ENCODE results near the gene BMPR1A.
"Not testable (repeated sequence)": the region's sequence is repeated elsewhere in the genome, so short reads cannot be mapped to it uniquely, and the experiment has no call there.

Gene BMPR1A

DNA sequence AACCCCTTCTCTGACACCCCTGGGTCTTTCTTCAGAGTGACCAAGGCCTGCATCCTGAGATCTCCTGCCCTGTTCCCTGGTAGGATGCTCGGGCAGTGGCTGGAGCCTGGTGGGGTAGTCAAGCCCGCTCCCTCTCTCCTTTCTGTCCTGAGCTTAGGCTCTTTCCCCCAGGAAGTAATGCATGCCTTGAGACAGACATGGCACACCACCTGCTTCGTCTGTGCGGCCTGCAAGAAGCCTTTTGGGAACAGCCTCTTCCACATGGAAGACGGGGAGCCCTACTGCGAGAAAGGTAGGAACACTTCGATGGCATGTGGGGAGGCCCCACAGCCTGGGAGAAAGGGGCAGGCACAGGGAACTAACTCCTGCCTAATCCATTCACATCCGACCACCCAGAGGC, 37.9 kb upstream of the BMPR1A start:
- Mint-ChIP-seq H3K4me1 (ENCODE audit: low read depth) (no peaks in the 10 kb centered on the region), H3K4me3 (no peak overlapping the region), H3K36me3 (ENCODE audit: low read depth) (no peaks in the 10 kb centered on the region), H3K27me3 (peaks cover 4% of the 10 kb centered on the region), H3K27ac (no peak overlapping the region), H3K9me3 (no peaks in the 10 kb centered on the region)
- intact Hi-C loops (cut with micrococcal nuclease): no loop called here

DNA sequence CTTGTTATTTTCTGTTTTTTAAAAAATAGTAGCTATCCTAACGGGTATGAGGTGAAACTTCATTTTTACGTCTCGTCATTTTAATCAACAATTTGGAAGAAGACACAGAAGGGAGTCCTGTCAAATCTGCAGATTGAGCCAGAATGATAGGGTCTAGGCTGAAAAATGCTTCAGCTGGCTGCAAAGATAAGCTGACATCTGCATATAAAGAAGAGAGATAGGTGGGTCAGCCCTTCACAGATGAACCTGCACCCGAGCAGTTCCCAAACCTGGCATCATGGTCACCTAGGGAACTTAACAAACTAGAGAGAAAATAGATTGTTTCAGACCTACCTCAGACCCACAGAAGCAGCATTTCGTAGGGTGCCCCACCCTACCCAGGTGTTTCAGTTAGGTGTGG, 35.2 kb upstream of the BMPR1A start:
- no peaks in the 10 kb centered on the region for H3K4me1 Mint-ChIP-seq (ENCODE audit: low read depth)
- intact Hi-C loops (cut with micrococcal nuclease): no loop called here
- no peaks in the 10 kb centered on the region for H3K36me3 Mint-ChIP-seq (ENCODE audit: low read depth)
- no peaks in the 10 kb centered on the region for H3K9me3 Mint-ChIP-seq
- peaks cover 6% of the 10 kb centered on the region for H3K27me3 Mint-ChIP-seq
- H3K4me3 Mint-ChIP-seq: no peak overlapping the region
- no peak overlapping the region for H3K27ac Mint-ChIP-seq

DNA sequence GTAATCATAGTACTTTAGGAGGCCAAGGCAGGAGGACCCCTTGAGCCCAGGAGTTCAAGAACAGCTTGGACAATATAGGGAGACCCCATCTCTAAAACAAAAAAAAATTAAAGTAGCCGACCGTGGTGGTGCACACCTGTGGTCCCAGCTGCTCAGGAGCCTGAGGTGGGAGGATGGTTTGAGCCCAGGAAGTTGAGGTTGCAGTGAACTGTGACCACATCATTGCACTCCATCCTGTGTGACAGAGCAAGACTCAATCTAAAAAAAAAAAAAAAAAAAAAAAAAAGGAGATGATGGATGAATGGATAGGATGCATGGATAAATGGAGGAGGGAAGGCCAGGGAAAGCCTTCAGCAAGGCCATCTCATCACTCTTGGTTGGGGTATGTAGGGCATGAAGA, 33.4 kb upstream of the BMPR1A start:
- H3K4me1 Mint-ChIP-seq (ENCODE audit: low read depth): no peaks in the 10 kb centered on the region
- no peak overlapping the region for H3K4me3 Mint-ChIP-seq
- no peaks in the 10 kb centered on the region for H3K36me3 Mint-ChIP-seq (ENCODE audit: low read depth)
- no peak overlapping the region for H3K27ac Mint-ChIP-seq
- H3K27me3 Mint-ChIP-seq: peaks cover 8% of the 10 kb centered on the region
- intact Hi-C loops (cut with micrococcal nuclease): no loop called here
- H3K9me3 Mint-ChIP-seq: no peaks in the 10 kb centered on the region

- no peak overlapping the region for H3K4me3 Mint-ChIP-seq
- no peaks in the 10 kb centered on the region for H3K9me3 Mint-ChIP-seq
- peaks cover 9% of the 10 kb centered on the region for H3K27me3 Mint-ChIP-seq
- intact Hi-C loops (cut with micrococcal nuclease): no loop called here
- H3K36me3 Mint-ChIP-seq (ENCODE audit: low read depth): no peaks in the 10 kb centered on the region
- H3K4me1 Mint-ChIP-seq (ENCODE audit: low read depth): no peaks in the 10 kb centered on the region
- H3K27ac Mint-ChIP-seq: no peak overlapping the region
Measured at GRCh38 chr10:86724445-86724844, 32.0 kb upstream of the BMPR1A start.

DNA sequence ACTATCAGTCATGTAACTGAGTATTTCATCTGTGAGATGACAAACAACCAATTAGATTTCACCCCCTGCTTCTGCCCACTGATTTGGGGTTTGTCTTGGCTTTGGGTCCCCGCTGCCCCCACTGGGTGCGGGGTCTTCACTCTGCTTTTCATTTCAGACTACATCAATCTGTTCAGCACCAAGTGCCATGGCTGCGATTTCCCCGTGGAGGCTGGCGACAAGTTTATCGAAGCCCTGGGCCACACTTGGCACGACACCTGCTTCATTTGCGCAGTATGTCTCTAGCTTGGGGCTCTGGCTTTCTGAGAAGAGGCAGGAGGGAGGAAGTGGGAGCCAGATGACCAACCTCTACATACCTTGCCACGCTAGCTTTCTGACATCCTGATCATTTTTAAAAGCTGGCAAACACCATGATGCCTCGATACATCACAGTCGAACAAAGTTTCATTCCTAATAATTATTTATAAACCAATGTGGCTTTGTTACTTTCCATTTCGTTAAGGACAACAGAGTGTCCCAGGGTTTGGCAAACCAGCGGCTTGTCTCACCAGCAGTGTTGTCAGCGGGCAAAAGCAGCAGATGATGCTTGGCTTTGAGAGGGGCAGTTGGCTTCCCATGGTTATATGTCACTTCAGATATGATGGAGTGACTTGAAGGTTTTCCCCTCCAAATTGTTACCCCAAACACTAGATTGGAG, 30.3 kb upstream of the BMPR1A start:
- Mint-ChIP-seq H3K27me3 (peaks cover 8% of the 10 kb centered on the region), H3K4me3 (no peak overlapping the region), H3K4me1 (ENCODE audit: low read depth) (no peaks in the 10 kb centered on the region), H3K36me3 (ENCODE audit: low read depth) (no peaks in the 10 kb centered on the region), H3K27ac (no peak overlapping the region), H3K9me3 (no peaks in the 10 kb centered on the region)
- intact Hi-C loops (cut with micrococcal nuclease): no loop called here

GRCh38 chr10:86726677-86726999, 29.8 kb upstream of the BMPR1A start:
- intact Hi-C loops (cut with micrococcal nuclease): no loop called here
- no peaks in the 10 kb centered on the region for H3K4me1 Mint-ChIP-seq (ENCODE audit: low read depth)
- no peaks in the 10 kb centered on the region for H3K9me3 Mint-ChIP-seq
- peaks cover 8% of the 10 kb centered on the region for H3K27me3 Mint-ChIP-seq
- H3K27ac Mint-ChIP-seq: no peak overlapping the region
- H3K4me3 Mint-ChIP-seq: no peak overlapping the region
- no peaks in the 10 kb centered on the region for H3K36me3 Mint-ChIP-seq (ENCODE audit: low read depth)

GRCh38 chr10:86727470-86727869, 28.9 kb upstream of the BMPR1A start:
- intact Hi-C loops (cut with micrococcal nuclease): no loop called here
- Mint-ChIP-seq H3K4me1 (ENCODE audit: low read depth) (no peaks in the 10 kb centered on the region), H3K27ac (no peak overlapping the region), H3K36me3 (ENCODE audit: low read depth) (no peaks in the 10 kb centered on the region), H3K9me3 (no peaks in the 10 kb centered on the region), H3K4me3 (no peak overlapping the region), H3K27me3 (peaks cover 8% of the 10 kb centered on the region)

GRCh38 chr10:86728056-86728455, 28.4 kb upstream of the BMPR1A start:
- intact Hi-C loops (cut with micrococcal nuclease): no loop called here
- Mint-ChIP-seq H3K27ac (no peak overlapping the region), H3K27me3 (peaks cover 8% of the 10 kb centered on the region), H3K36me3 (ENCODE audit: low read depth) (no peaks in the 10 kb centered on the region), H3K4me3 (no peak overlapping the region), H3K4me1 (ENCODE audit: low read depth) (no peaks in the 10 kb centered on the region), H3K9me3 (no peaks in the 10 kb centered on the region)

DNA sequence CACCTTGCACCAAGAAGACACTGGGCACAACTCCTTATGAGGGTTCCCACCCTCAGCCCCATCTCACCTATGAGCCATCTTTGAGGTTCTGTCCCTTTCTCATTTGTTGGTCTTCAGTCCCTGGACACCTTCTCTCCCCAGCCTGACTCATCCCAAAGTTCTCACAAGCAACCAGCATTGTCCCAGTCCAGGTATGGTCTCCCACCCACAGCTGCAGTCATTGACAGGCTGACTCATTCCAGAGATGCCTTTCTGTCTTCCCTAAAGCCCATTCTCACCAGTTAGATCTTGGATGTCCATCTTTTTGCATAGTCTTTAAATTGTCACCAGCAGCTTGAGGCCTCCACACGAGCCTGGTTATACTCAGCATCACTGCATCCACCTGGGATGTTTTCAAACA, 26.7 kb upstream of the BMPR1A start:
- H3K27me3 Mint-ChIP-seq: peaks cover 9% of the 10 kb centered on the region
- no peaks in the 10 kb centered on the region for H3K4me1 Mint-ChIP-seq (ENCODE audit: low read depth)
- intact Hi-C loops (cut with micrococcal nuclease): no loop called here
- no peaks in the 10 kb centered on the region for H3K36me3 Mint-ChIP-seq (ENCODE audit: low read depth)
- no peaks in the 10 kb centered on the region for H3K9me3 Mint-ChIP-seq
- no peak overlapping the region for H3K4me3 Mint-ChIP-seq
- H3K27ac Mint-ChIP-seq: no peak overlapping the region

DNA sequence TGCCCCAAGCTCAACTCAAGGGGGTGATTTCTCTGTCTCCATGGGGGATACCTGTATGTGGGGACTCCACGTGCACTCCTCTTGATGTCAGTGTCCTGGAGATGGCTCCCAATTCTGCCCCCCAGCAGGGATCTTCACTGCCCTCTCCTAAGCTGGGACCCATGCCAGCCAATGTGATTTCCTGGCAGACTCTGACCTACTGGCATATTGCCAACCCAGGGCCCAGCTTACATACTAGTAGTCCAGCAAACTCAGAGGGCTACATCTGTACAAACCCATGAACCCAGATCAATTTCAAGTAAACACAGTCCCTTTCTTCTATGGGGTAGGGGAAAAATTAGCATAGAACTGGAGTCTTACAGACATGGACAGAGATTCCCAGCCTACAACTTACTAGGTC, 26.2 kb upstream of the BMPR1A start:
- Mint-ChIP-seq H3K36me3 (ENCODE audit: low read depth) (no peaks in the 10 kb centered on the region), H3K27ac (no peak overlapping the region), H3K9me3 (no peaks in the 10 kb centered on the region), H3K27me3 (peaks cover 11% of the 10 kb centered on the region), H3K4me1 (ENCODE audit: low read depth) (no peaks in the 10 kb centered on the region), H3K4me3 (no peak overlapping the region)
- intact Hi-C loops (cut with micrococcal nuclease): no loop called here

- Mint-ChIP-seq H3K9me3 (no peaks in the 10 kb centered on the region), H3K4me3 (no peak overlapping the region), H3K4me1 (ENCODE audit: low read depth) (no peaks in the 10 kb centered on the region), H3K36me3 (ENCODE audit: low read depth) (no peaks in the 10 kb centered on the region), H3K27me3 (peaks cover 7% of the 10 kb centered on the region), H3K27ac (no peak overlapping the region)
- intact Hi-C loops (cut with micrococcal nuclease): no loop called here
Measured at GRCh38 chr10:86732771-86733170, 23.6 kb upstream of the BMPR1A start.

GRCh38 chr10:86733260-86733671, 23.2 kb upstream of the BMPR1A start:
- Mint-ChIP-seq H3K27ac (no peak overlapping the region), H3K9me3 (no peaks in the 10 kb centered on the region), H3K36me3 (ENCODE audit: low read depth) (no peaks in the 10 kb centered on the region), H3K4me3 (no peak overlapping the region), H3K27me3 (peaks cover 6% of the 10 kb centered on the region), H3K4me1 (ENCODE audit: low read depth) (no peaks in the 10 kb centered on the region)
- intact Hi-C loops (cut with micrococcal nuclease): no loop called here

- no peaks in the 10 kb centered on the region for H3K36me3 Mint-ChIP-seq (ENCODE audit: low read depth)
- H3K4me3 Mint-ChIP-seq: no peak overlapping the region
- H3K27ac Mint-ChIP-seq: no peak overlapping the region
- no peaks in the 10 kb centered on the region for H3K4me1 Mint-ChIP-seq (ENCODE audit: low read depth)
- H3K9me3 Mint-ChIP-seq: no peaks in the 10 kb centered on the region
- peaks cover 6% of the 10 kb centered on the region for H3K27me3 Mint-ChIP-seq
- intact Hi-C loops (cut with micrococcal nuclease): no loop called here
Measured at GRCh38 chr10:86734207-86734988, 22.0 kb upstream of the BMPR1A start.

GRCh38 chr10:86735278-86735677, 21.1 kb upstream of the BMPR1A start:
- H3K36me3 Mint-ChIP-seq (ENCODE audit: low read depth); H3K4me3 Mint-ChIP-seq; H3K27ac Mint-ChIP-seq; H3K27me3 Mint-ChIP-seq; intact Hi-C loops (cut with micrococcal nuclease); H3K4me1 Mint-ChIP-seq (ENCODE audit: low read depth); H3K9me3 Mint-ChIP-seq: not testable (repeated sequence)

GRCh38 chr10:86742230-86742629, 14.2 kb upstream of the BMPR1A start:
- Mint-ChIP-seq H3K4me3 (no peak overlapping the region), H3K27ac (no peak overlapping the region), H3K4me1 (ENCODE audit: low read depth) (peaks cover 7% of the 10 kb centered on the region), H3K27me3 (peaks cover 23% of the 10 kb centered on the region), H3K36me3 (ENCODE audit: low read depth) (no peaks in the 10 kb centered on the region), H3K9me3 (no peaks in the 10 kb centered on the region)
- intact Hi-C loops (cut with micrococcal nuclease): no loop called here
